HFFc6 (cell line): ENCODE results near the gene REEP1. TPM values are rescaled to one million over a fixed set of nuclear protein-coding genes. Genes with fewer than 3 reads are reported as not detected.

Source experiments
- DNase-seq: peaks from one replicate; pipeline ENCODE4 v3.0.0-alpha.2; 2018
- H3K27ac Mint-ChIP-seq: 2 replicates; pipeline ENCODE4 v1.8.0; 2020; ENCODE audit warnings: mild to moderate bottlenecking, mixed read lengths
- H3K27me3 Mint-ChIP-seq: 2 replicates; pipeline ENCODE4 v1.8.0; 2021; ENCODE audit warnings: mild to moderate bottlenecking, moderate library complexity, mixed read lengths; ENCODE audit not compliant: insufficient read depth
- H3K36me3 Mint-ChIP-seq: 2 replicates; pipeline ENCODE4 v1.8.0; 2021; ENCODE audit warnings: low read depth, mixed read lengths
- H3K4me1 Mint-ChIP-seq: 2 replicates; pipeline ENCODE4 v1.8.0; 2020; ENCODE audit warnings: low read depth, mixed read lengths
- H3K4me3 Mint-ChIP-seq: 2 replicates; pipeline ENCODE4 v1.8.0; 2020; ENCODE audit warnings: mild to moderate bottlenecking, moderate library complexity, mixed read lengths
- H3K9me3 Mint-ChIP-seq: 2 replicates; pipeline ENCODE4 v1.8.0; 2020; ENCODE audit warnings: mild to moderate bottlenecking, mixed read lengths
- CTCF ChIP-seq: fragments of 200-600 bp; sonication (generic); IDR thresholded peaks from 2 replicates; pipeline ENCODE4 v1.5.0; 2021; ENCODE audit warnings: antibody characterized with exemption, mild to moderate bottlenecking
- total RNA-seq, 6 experiments: library from RNA; stranded (reverse); fragmentation: NEBNext Ultra II Directional; extraction: Animal tissue kit (Norgen Biotek cat#: 25700); gene quantifications; 2 replicates in 1 of 6; 3 replicates in 5 of 6; pipeline ENCODE4 v1.2.3, GENCODE V29; 2021

The REEP1 gene
- total RNA-seq, 6 experiments from 2014 or later = 0.07 to 0.23 (median 0.15) TPM

DNA sequence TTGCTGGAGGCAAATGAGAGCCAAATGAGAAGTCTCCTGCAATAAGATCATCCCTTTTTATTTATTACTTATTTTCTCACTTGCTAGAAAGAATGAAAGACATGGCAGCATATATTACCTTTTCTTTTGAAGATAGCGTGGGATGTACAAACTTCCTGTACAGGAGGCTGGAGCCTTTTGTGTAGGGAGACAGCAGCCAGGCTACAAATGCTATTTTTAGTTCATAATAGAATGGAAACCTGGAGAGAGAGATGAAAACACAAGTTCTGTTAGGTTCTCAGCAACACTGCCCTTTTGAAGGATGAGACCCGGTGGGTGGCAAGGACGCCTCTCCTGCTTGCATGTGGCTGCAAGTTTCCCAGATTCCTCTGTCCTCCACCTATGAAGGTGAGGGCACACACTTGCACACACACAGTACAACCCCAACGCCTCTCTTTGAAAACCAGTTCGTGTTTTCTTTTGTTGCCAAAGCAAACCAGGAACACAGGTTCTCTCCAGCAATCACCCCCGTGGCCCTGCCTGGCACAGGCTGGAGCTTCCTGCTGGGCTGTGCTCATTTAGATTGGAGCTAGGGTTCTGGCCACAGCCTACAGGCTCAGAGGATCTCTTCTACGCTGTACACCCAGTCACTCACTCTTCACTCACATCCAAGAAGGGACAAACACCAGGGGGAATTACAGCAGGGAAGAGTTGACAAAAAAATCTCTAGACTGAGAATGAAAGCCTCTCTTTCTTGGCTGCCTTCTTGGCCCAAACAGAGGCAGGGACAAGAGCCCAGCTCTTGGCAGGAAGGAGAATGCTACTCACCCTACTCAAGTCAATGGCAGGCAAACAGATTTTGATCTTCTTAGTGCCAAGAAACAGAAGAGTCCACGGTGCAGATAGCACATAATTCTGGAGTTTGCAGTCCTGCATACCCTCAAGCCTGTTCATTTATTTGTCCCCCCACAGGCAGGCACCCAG lies 82.6 kb downstream of the REEP1 start:
- no peak for TF ChIP-seq CTCF
- no peaks in the 10 kb centered on the region for H3K9me3 Mint-ChIP-seq
- no peaks in the 10 kb centered on the region for H3K36me3 Mint-ChIP-seq
- no peak overlapping the region for H3K4me3 Mint-ChIP-seq
- no peak for DNase-seq
- H3K4me1 Mint-ChIP-seq = peaks cover 4% of the 10 kb centered on the region; the same call in 1 of the 2 replicates
- no peak overlapping the region for H3K27ac Mint-ChIP-seq
- peaks cover 20% of the 10 kb centered on the region for H3K27me3 Mint-ChIP-seq

GRCh38 chr2:86253424-86253823 lies 84.0 kb downstream of the REEP1 start:
- peaks cover 13% of the 10 kb centered on the region for H3K4me1 Mint-ChIP-seq
- H3K4me3 Mint-ChIP-seq = no peak overlapping the region
- H3K36me3 Mint-ChIP-seq = no peaks in the 10 kb centered on the region
- no peaks in the 10 kb centered on the region for H3K9me3 Mint-ChIP-seq
- H3K27me3 Mint-ChIP-seq = peaks cover 18% of the 10 kb centered on the region
- no peak for DNase-seq
- no peak for TF ChIP-seq CTCF
- H3K27ac Mint-ChIP-seq = no peak overlapping the region

DNA sequence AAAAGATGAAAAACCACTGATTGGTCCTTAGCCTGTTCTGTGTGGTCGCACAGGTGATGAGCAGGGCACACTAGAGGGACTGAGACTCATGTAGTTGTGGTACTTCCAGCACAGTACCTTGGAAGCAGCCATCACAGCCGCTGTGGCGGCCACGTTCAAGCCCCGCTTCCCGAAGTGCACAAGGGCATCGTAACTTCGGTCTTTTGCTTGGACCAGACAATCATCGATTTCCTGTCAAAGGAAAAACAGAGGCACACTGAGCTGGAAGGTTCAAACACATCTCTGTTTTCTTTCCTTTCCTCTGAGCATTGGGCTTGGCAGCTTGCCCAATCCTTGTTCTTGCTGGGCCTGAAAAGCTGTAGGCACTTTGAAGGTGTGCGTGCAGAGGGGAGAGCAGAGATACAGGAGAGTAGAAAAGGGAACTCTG lies 85.6 kb downstream of the REEP1 start:
- Mint-ChIP-seq H3K9me3 (no peaks in the 10 kb centered on the region), H3K27ac (no peak overlapping the region), H3K4me1 (peaks cover 13% of the 10 kb centered on the region), H3K4me3 (no peak overlapping the region), H3K36me3 (no peaks in the 10 kb centered on the region), H3K27me3 (peaks cover 18% of the 10 kb centered on the region)
- TF ChIP-seq CTCF = no peak
- no peak for DNase-seq

DNA sequence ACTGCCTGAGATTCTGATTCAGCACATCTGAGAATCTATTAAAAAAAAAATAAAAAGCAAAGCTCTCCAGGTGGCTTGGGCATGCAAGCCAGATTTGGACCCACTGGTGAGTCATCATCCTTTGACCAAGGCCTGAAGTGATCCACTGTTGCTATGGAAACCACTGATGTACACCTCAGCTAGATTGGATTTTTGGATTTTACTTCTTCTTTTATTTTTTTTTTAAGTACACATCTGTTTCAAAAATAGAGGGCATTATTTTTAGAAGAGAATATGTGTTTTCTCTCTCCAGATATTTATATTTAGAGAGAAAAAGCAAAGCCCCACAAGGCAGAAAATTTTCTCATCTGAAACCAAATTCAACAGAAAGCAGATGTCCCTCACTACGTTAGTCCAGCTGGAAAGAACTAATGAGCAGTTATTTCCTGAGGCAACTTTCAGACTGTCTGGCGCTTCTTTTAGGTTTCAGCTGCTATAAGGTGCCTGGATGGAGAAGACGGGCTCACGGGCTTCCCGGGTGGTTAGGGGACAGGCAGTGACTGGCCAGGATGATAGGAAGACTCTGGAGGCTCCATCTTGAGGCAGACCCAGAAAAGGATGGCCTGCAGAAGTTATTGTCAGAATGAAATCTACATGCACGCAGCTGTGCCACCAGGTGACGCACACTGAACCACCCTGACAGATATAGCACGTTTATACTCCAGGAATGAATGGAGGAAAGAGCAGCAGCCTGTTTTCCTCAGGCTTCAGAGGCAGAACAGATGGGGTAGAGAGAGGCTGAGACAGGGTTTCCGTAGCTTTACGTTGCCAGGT lies 87.6 kb downstream of the REEP1 start:
- H3K27ac Mint-ChIP-seq = peak overlapping the region; percentile 55; the same call in 1 of the 2 replicates

More for the DNA sequence above, 87.6 kb downstream of the REEP1 start:
- H3K4me1 Mint-ChIP-seq = peaks cover 13% of the 10 kb centered on the region
- H3K4me3 Mint-ChIP-seq = peak overlapping the region; percentile 20; the same call in 1 of the 2 replicates
- no peaks in the 10 kb centered on the region for H3K36me3 Mint-ChIP-seq
- DNase-seq = peak; percentile 77
- H3K27me3 Mint-ChIP-seq = peaks cover 19% of the 10 kb centered on the region
- TF ChIP-seq CTCF = peak; percentile 48; the same call in 1 of the 2 replicates
- no peaks in the 10 kb centered on the region for H3K9me3 Mint-ChIP-seq
